DMS114 treated with DMSO at 0.1 percent for 48 hours (cell line): ENCODE data around the gene INSL3.
A peak's percentile ranks its signal among the peaks of the same experiment; 100 is the strongest.

Source experiments
- DNase-seq: peaks from one replicate; lab custom pipeline; 2025; ENCODE audit not compliant: unreplicated experiment; lab: John Stamatoyannopoulos, UW

The INSL3 gene

GRCh38 chr19:17821190-17821589 lies at the start of gene INSL3:
INSL3 (minus strand) TSS chr19:17821519; CDS start chr19:17821506, 13 bp downstream.
- DNase-seq: no peak

- no peak for DNase-seq
Measured at GRCh38 chr19:17869114-17869608, 47.8 kb upstream of the INSL3 start.

GRCh38 chr19:17868669-17869068 lies 47.4 kb upstream of the INSL3 start:
- no peak for DNase-seq

- no peak for DNase-seq
Measured at GRCh38 chr19:17866964-17867486, 45.7 kb upstream of the INSL3 start.

GRCh38 chr19:17866312-17866963 lies 45.1 kb upstream of the INSL3 start:
- no peak for DNase-seq

- no peak for DNase-seq
Measured at GRCh38 chr19:17865364-17866311, 44.3 kb upstream of the INSL3 start.

GRCh38 chr19:17863520-17864182 lies 42.3 kb upstream of the INSL3 start:
- DNase-seq: no peak

GRCh38 chr19:17862711-17863519 lies 41.6 kb upstream of the INSL3 start:
- no peak for DNase-seq

GRCh38 chr19:17861542-17862402 lies 40.5 kb upstream of the INSL3 start:
- DNase-seq: no peak

- no peak for DNase-seq
Measured at GRCh38 chr19:17860993-17861360, 39.7 kb upstream of the INSL3 start.

GRCh38 chr19:17860331-17860992 lies 39.1 kb upstream of the INSL3 start:
- no peak for DNase-seq

- peak; percentile 99 for DNase-seq
Measured at GRCh38 chr19:17859533-17860330, 38.4 kb upstream of the INSL3 start, which contains the start of gene RPL18A. RPL18A (plus strand) TSS chr19:17859910; CDS start chr19:17859957, 47 bp downstream.

- peak; percentile 50 for DNase-seq
Measured at GRCh38 chr19:17855280-17856152, 34.2 kb upstream of the INSL3 start.

GRCh38 chr19:17854061-17854460 lies 32.7 kb upstream of the INSL3 start:
- DNase-seq: no peak

- DNase-seq: no peak
Measured at GRCh38 chr19:17848595-17849292, 27.4 kb upstream of the INSL3 start.

- DNase-seq: no peak
Measured at GRCh38 chr19:17847538-17848366, 26.4 kb upstream of the INSL3 start, which contains the start of gene JAK3. JAK3 (minus strand) TSS chr19:17847982; CDS start chr19:17844417, 3,565 bp downstream.
